GM19238 (cell line): ENCODE data around the gene NEURL1.
"Not testable (repeated sequence)": the region's sequence is repeated elsewhere in the genome, so short reads cannot be mapped to it uniquely, and the experiment has no call there.

Source experiments
- DNase-seq: peaks from one replicate; pipeline ENCODE4 v3.0.0; 2011; ENCODE audit warnings: low spot score; ENCODE audit not compliant: insufficient read length

The NEURL1 gene

GRCh38 chr10:103459615-103460014 is 33.9 kb upstream of the NEURL1 start:
- no peak for DNase-seq

GRCh38 chr10:103463499-103463898 is 30.0 kb upstream of the NEURL1 start:
- no peak for DNase-seq

- DNase-seq: no peak
Measured at GRCh38 chr10:103465411-103466179, 27.9 kb upstream of the NEURL1 start.

- DNase-seq: no peak
Measured at GRCh38 chr10:103466734-103467133, 26.8 kb upstream of the NEURL1 start.

- DNase-seq: no peak
Measured at GRCh38 chr10:103467406-103467805, 26.1 kb upstream of the NEURL1 start.

- DNase-seq: no peak
Measured at GRCh38 chr10:103469201-103469600, 24.3 kb upstream of the NEURL1 start.

GRCh38 chr10:103470761-103471653 is 22.5 kb upstream of the NEURL1 start:
- DNase-seq: peak; percentile 87

- DNase-seq: peak; percentile 50
Measured at GRCh38 chr10:103472005-103472404, 21.5 kb upstream of the NEURL1 start.

GRCh38 chr10:103473261-103473671 is 20.2 kb upstream of the NEURL1 start:
- DNase-seq: no peak

GRCh38 chr10:103474077-103474476 is 19.4 kb upstream of the NEURL1 start:
- no peak for DNase-seq

- DNase-seq: no peak
Measured at GRCh38 chr10:103475437-103475836, 18.1 kb upstream of the NEURL1 start.

GRCh38 chr10:103476046-103476768 is 17.3 kb upstream of the NEURL1 start:
- no peak for DNase-seq

GRCh38 chr10:103478671-103479070 is 14.8 kb upstream of the NEURL1 start:
- no peak for DNase-seq

- no peak for DNase-seq
Measured at GRCh38 chr10:103479135-103479534, 14.4 kb upstream of the NEURL1 start, which contains the start of gene CALHM3. Gene CALHM3 (minus strand): TSS chr10:103479240. CDS start chr10:103479032, 208 bp downstream.

- no peak for DNase-seq
Measured at GRCh38 chr10:103480521-103480920, 13.0 kb upstream of the NEURL1 start.

- DNase-seq: no peak
Measured at GRCh38 chr10:103481974-103482531, 11.5 kb upstream of the NEURL1 start.

GRCh38 chr10:103486635-103487409 is 6.7 kb upstream of the NEURL1 start:
- not testable (repeated sequence) for DNase-seq

GRCh38 chr10:103487410-103487708 is 6.1 kb upstream of the NEURL1 start:
- no peak for DNase-seq

- no peak for DNase-seq
Measured at GRCh38 chr10:103490986-103491314, 2.6 kb upstream of the NEURL1 start.

- no peak for DNase-seq
Measured at GRCh38 chr10:103491729-103492364, 1.7 kb upstream of the NEURL1 start.
